H1 (cell line): ENCODE measurements around the gene HLA-DMB. TPM values are rescaled to one million over a fixed set of nuclear protein-coding genes. Genes with fewer than 3 reads are reported as not detected.

Experiments
- BCL11A ChIP-seq, 2 experiments: IDR thresholded peaks; one replicate each; pipeline ENCODE4 v1.6.1; 2011; ENCODE audit warnings: low read depth in 2 of 2, low read length in 2 of 2, mild to moderate bottlenecking in 2 of 2
- polyA plus RNA-seq, 7 experiments: library from polyadenylated mRNA; depleted of rRNA in 3 of 7; stranded (reverse) in 5 of 7; unstranded in 2 of 7; fragments of >200 nt in 5 of 7; fragments of 200-250 nt in 2 of 7; gene quantifications; 1 replicate in 5 of 7; 2 replicates in 1 of 7; 4 replicates in 1 of 7; pipeline versions ENCODE4 v1.2.1 to v1.2.3, GENCODE V29; 2011 to 2013; ENCODE audit warnings: missing spikeins in 2 of 7, mixed read lengths in 2 of 7
- total RNA-seq: library from RNA; stranded (reverse); fragmentation: NEBNext Ultra II Directional; extraction: Animal tissue kit (Norgen Biotek cat#: 25700); gene quantifications from 2 replicates; pipeline ENCODE4 v1.2.1, GENCODE V29; 2021

The HLA-DMB gene
- total and polyA plus RNA-seq, 2 of the 8 experiments (the other 6 are each of a cell fraction or from before 2014, with no cell fraction given) = 2.7 to 4.7 TPM

DNA sequence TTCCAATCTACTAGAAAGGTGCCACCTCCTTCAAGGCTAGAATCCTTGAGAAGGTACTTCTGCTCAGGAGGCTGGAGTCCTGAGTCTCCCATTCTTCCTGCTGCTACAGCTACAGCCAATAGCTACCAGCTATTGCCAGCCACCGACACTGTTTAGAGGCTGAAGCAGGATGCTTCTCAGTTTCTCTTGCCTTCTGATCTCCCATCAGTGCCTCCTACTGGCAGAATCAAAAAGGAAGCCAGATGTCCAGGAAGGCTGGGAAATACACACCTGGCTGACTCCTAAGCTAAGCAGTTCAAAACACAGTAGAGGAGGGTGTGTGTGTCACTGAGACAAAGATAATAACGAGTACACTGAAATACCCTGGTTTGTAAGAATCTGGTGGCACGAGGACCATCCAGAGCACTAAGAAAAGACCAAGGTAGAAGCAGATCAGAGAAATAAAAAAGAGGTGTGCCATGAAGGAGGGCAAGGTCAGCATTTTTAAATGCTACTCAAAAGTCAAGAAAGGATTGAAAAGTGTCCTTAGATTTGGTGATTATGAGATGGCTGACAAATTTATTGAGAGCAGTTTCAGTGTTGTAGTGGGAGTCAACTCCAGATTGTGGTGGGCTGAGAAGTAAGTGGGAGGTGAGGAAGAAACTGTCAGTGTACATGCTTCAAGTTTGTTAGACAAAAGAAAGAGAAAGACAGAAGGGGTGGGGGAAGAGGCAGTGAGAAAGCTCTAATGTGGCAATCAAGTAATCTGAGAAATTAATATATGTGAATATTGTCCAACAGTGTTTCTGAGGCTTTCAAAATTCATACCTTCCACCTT lies 14.4 kb upstream of the HLA-DMB start (continued):
- no peak for TF ChIP-seq BCL11A (IDR thresholded peaks at IDR 0.05; ENCODE audit: low read depth in 2 of 2, low read length in 2 of 2)
